ENCODE measurements around the gene P2RY2.

The P2RY2 gene

GRCh38 chr11:73172992-73173656, 45.0 kb upstream of the P2RY2 start:
- Histone ChIP-seq H3K36me3 (replicated peaks; ENCODE audit: low read depth, low read length) (no peaks in the 10 kb centered on the region), H3K4me1 (ENCODE audit: low read length) (peaks cover 75% of the 10 kb centered on the region), H3K27me3 (ENCODE audit: low read depth, low read length) (no peaks in the 10 kb centered on the region), H3K4me3 (ENCODE audit: low read length) (no peak overlapping the region), H3K4me2 (ENCODE audit: low read length) (no peak overlapping the region), H3K79me2 (ENCODE audit: low read length) (peaks cover 24% of the 10 kb centered on the region), H4K20me1 (ENCODE audit: insufficient read depth, low read length) (no peaks in the 10 kb centered on the region), H3K27ac (ENCODE audit: low read length) (no peak overlapping the region), H3K9ac (ENCODE audit: low read length) (no peak overlapping the region), H2AFZ (ENCODE audit: low read depth, low read length) (no peak overlapping the region), H3K9me3 (ENCODE audit: insufficient read depth, low read length) (no peaks in the 10 kb centered on the region)
- TF ChIP-seq CTCF (IDR thresholded peaks at IDR 0.05; ENCODE audit: low read depth, low read length): no peak
- no peak for TF ChIP-seq EZH2phosphoT487 (IDR thresholded peaks at IDR 0.05; ENCODE audit: low read depth)

GRCh38 chr11:73173755-73174494, 44.2 kb upstream of the P2RY2 start:
- Histone ChIP-seq H3K4me1 (ENCODE audit: low read length) (peaks cover 76% of the 10 kb centered on the region), H3K36me3 (replicated peaks; ENCODE audit: low read depth, low read length) (no peaks in the 10 kb centered on the region), H3K79me2 (ENCODE audit: low read length) (peaks cover 32% of the 10 kb centered on the region), H2AFZ (ENCODE audit: low read depth, low read length) (no peak overlapping the region), H4K20me1 (ENCODE audit: insufficient read depth, low read length) (no peaks in the 10 kb centered on the region), H3K9me3 (ENCODE audit: insufficient read depth, low read length) (no peaks in the 10 kb centered on the region), H3K27me3 (ENCODE audit: low read depth, low read length) (no peaks in the 10 kb centered on the region), H3K4me3 (ENCODE audit: low read length) (no peak overlapping the region), H3K27ac (ENCODE audit: low read length) (no peak overlapping the region), H3K9ac (ENCODE audit: low read length) (no peak overlapping the region), H3K4me2 (ENCODE audit: low read length) (peak overlapping the region; percentile 35)
- TF ChIP-seq CTCF (IDR thresholded peaks at IDR 0.05; ENCODE audit: low read depth, low read length) (no peak), EZH2phosphoT487 (IDR thresholded peaks at IDR 0.05; ENCODE audit: low read depth) (no peak)

DNA sequence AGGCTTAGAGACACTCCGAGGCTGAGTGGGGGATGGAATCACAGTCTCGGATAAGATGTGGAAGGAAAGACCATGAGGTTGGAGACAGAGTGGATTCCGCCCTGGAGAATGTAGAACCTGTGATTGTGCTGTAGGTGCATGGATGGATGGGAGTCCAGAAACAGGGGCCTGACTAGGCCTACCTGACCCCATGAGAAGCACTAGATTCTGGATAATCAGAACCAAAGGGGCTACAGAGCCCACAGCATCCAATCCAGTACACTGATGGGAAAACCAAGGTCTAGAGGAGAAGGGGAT, 43.6 kb upstream of the P2RY2 start:
- Histone ChIP-seq H3K9ac (ENCODE audit: low read length) (no peak overlapping the region), H3K79me2 (ENCODE audit: low read length) (peaks cover 33% of the 10 kb centered on the region), H3K36me3 (replicated peaks; ENCODE audit: low read depth, low read length) (no peaks in the 10 kb centered on the region), H3K9me3 (ENCODE audit: insufficient read depth, low read length) (no peaks in the 10 kb centered on the region), H3K27ac (ENCODE audit: low read length) (no peak overlapping the region), H3K4me3 (ENCODE audit: low read length) (no peak overlapping the region), H3K27me3 (ENCODE audit: low read depth, low read length) (no peaks in the 10 kb centered on the region), H2AFZ (ENCODE audit: low read depth, low read length) (no peak overlapping the region), H4K20me1 (ENCODE audit: insufficient read depth, low read length) (no peaks in the 10 kb centered on the region), H3K4me2 (ENCODE audit: low read length) (peak overlapping the region; percentile 35; the same call in 1 of the 2 replicates), H3K4me1 (ENCODE audit: low read length) (peaks cover 71% of the 10 kb centered on the region)
- TF ChIP-seq EZH2phosphoT487 (IDR thresholded peaks at IDR 0.05; ENCODE audit: low read depth): no peak
- no peak for TF ChIP-seq CTCF (IDR thresholded peaks at IDR 0.05; ENCODE audit: low read depth, low read length)

- Histone ChIP-seq H3K27me3 (ENCODE audit: low read depth, low read length) (no peaks in the 10 kb centered on the region), H3K4me2 (ENCODE audit: low read length) (peak overlapping the region; percentile 2), H3K4me1 (ENCODE audit: low read length) (peaks cover 60% of the 10 kb centered on the region), H3K36me3 (replicated peaks; ENCODE audit: low read depth, low read length) (no peaks in the 10 kb centered on the region), H3K9ac (ENCODE audit: low read length) (peak overlapping the region; percentile 31), H3K9me3 (ENCODE audit: insufficient read depth, low read length) (no peaks in the 10 kb centered on the region), H3K4me3 (ENCODE audit: low read length) (no peak overlapping the region), H2AFZ (ENCODE audit: low read depth, low read length) (no peak overlapping the region), H4K20me1 (ENCODE audit: insufficient read depth, low read length) (no peaks in the 10 kb centered on the region), H3K27ac (ENCODE audit: low read length) (peak overlapping the region; percentile 37), H3K79me2 (ENCODE audit: low read length) (peaks cover 33% of the 10 kb centered on the region)
- TF ChIP-seq CTCF (IDR thresholded peaks at IDR 0.05; ENCODE audit: low read depth, low read length) (no peak), EZH2phosphoT487 (IDR thresholded peaks at IDR 0.05; ENCODE audit: low read depth) (no peak)
These were observed 42.4 kb upstream of the P2RY2 start for GRCh38 chr11:73175551-73176144.
